ENCODE results near the gene ITIH4.

DNA sequence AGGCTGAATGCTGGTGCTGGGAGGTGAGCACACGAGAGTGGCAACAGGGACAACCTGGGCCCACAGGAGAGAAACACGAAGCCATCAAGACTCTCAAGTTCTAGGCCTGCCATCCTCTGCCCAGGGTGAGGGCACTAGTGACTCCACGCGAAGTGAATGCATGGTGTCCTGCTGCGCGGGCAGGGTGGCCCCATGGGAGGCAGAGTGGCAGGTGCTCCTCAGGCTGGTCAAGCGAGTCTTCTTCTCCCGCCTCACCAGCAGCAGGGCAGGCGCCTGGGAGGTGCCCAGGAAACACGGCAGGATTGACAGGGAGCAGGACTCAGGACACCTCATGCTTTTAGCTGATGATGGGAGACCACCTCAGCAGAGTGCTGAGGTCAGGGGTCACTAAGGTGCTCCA lies 40.0 kb upstream of the ITIH4 start:
- TF ChIP-seq, protein P1, sequence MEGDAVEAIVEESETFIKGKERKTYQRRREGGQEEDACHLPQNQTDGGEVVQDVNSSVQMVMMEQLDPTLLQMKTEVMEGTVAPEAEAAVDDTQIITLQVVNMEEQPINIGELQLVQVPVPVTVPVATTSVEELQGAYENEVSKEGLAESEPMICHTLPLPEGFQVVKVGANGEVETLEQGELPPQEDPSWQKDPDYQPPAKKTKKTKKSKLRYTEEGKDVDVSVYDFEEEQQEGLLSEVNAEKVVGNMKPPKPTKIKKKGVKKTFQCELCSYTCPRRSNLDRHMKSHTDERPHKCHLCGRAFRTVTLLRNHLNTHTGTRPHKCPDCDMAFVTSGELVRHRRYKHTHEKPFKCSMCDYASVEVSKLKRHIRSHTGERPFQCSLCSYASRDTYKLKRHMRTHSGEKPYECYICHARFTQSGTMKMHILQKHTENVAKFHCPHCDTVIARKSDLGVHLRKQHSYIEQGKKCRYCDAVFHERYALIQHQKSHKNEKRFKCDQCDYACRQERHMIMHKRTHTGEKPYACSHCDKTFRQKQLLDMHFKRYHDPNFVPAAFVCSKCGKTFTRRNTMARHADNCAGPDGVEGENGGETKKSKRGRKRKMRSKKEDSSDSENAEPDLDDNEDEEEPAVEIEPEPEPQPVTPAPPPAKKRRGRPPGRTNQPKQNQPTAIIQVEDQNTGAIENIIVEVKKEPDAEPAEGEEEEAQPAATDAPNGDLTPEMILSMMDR (IDR thresholded peaks at IDR 0.05): no peak
- TF ChIP-seq, protein P2, sequence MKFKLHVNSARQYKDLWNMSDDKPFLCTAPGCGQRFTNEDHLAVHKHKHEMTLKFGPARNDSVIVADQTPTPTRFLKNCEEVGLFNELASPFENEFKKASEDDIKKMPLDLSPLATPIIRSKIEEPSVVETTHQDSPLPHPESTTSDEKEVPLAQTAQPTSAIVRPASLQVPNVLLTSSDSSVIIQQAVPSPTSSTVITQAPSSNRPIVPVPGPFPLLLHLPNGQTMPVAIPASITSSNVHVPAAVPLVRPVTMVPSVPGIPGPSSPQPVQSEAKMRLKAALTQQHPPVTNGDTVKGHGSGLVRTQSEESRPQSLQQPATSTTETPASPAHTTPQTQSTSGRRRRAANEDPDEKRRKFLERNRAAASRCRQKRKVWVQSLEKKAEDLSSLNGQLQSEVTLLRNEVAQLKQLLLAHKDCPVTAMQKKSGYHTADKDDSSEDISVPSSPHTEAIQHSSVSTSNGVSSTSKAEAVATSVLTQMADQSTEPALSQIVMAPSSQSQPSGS (CRISPR knock-in tag; IDR thresholded peaks at IDR 0.05; ENCODE audit: borderline replicate concordance, low read depth): no peak
- TF ChIP-seq, protein P3, sequence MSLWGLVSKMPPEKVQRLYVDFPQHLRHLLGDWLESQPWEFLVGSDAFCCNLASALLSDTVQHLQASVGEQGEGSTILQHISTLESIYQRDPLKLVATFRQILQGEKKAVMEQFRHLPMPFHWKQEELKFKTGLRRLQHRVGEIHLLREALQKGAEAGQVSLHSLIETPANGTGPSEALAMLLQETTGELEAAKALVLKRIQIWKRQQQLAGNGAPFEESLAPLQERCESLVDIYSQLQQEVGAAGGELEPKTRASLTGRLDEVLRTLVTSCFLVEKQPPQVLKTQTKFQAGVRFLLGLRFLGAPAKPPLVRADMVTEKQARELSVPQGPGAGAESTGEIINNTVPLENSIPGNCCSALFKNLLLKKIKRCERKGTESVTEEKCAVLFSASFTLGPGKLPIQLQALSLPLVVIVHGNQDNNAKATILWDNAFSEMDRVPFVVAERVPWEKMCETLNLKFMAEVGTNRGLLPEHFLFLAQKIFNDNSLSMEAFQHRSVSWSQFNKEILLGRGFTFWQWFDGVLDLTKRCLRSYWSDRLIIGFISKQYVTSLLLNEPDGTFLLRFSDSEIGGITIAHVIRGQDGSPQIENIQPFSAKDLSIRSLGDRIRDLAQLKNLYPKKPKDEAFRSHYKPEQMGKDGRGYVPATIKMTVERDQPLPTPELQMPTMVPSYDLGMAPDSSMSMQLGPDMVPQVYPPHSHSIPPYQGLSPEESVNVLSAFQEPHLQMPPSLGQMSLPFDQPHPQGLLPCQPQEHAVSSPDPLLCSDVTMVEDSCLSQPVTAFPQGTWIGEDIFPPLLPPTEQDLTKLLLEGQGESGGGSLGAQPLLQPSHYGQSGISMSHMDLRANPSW (CRISPR knock-in tag; conservative IDR thresholded peaks at IDR 0.05; ENCODE audit: low read depth): no peak
- TF ChIP-seq TP53 (CRISPR knock-in tag; IDR thresholded peaks at IDR 0.05): no peak
- TF ChIP-seq NR2C2 (CRISPR knock-in tag; IDR thresholded peaks at IDR 0.05): no peak
- TF ChIP-seq CREM (CRISPR knock-in tag; IDR thresholded peaks at IDR 0.05): no peak
- TF ChIP-seq SP1 (CRISPR knock-in tag; conservative IDR thresholded peaks at IDR 0.05): no peak
- no peak for TF ChIP-seq TEAD1 (CRISPR knock-in tag; IDR thresholded peaks at IDR 0.05)
- no peak for TF ChIP-seq ZBTB21 (CRISPR knock-in tag; IDR thresholded peaks at IDR 0.05; ENCODE audit: borderline replicate concordance)
- no peak for TF ChIP-seq MXD4 (CRISPR knock-in tag; IDR thresholded peaks at IDR 0.05; ENCODE audit: borderline replicate concordance)
- TF ChIP-seq, protein P4, sequence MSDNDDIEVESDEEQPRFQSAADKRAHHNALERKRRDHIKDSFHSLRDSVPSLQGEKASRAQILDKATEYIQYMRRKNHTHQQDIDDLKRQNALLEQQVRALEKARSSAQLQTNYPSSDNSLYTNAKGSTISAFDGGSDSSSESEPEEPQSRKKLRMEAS (CRISPR knock-in tag; IDR thresholded peaks at IDR 0.05): no peak
